GM12878 (cell line): ENCODE data around the gene FNDC3B. TPM values are rescaled to one million over a fixed set of nuclear protein-coding genes. Genes with fewer than 3 reads are reported as not detected.

Source experiments
- ATF7 ChIP-seq: fragments of 450-650 bp; IDR thresholded peaks from 2 replicates; pipeline ENCODE4 v1.6.1; 2016; ENCODE audit warnings: low read depth, mild to moderate bottlenecking
- BCL11A ChIP-seq: IDR thresholded peaks from 2 replicates; pipeline ENCODE4 v1.6.1; 2011; ENCODE audit warnings: low read depth, low read length
- CHD2 ChIP-seq: IDR thresholded peaks from 2 replicates; pipeline ENCODE4 v1.6.1; 2011; ENCODE audit warnings: low read depth, low read length, improper control_type of control experiment, borderline replicate concordance
- CREM ChIP-seq: IDR thresholded peaks from 2 replicates; pipeline ENCODE4 v1.6.1; 2014; ENCODE audit warnings: antibody characterized with exemption, low read depth
- FOXM1 ChIP-seq: IDR thresholded peaks from 2 replicates; pipeline ENCODE4 v1.6.1; 2012; ENCODE audit warnings: low read depth, mild to moderate bottlenecking, inconsistent platforms, low read length, moderate library complexity
- IKZF1 ChIP-seq: fragments of 450-650 bp; conservative IDR thresholded peaks from 2 replicates; pipeline ENCODE4 v1.6.1; 2017; ENCODE audit warnings: antibody characterized with exemption, mild to moderate bottlenecking
- PML ChIP-seq: IDR thresholded peaks from 2 replicates; pipeline ENCODE4 v1.6.1; 2012; ENCODE audit warnings: low read length, inconsistent platforms
- RUNX3 ChIP-seq: IDR thresholded peaks from 2 replicates; pipeline ENCODE4 v1.6.1; 2012; ENCODE audit warnings: low read length, inconsistent platforms
- SMARCA5 ChIP-seq: fragments of 450-650 bp; IDR thresholded peaks from 2 replicates; pipeline ENCODE4 v1.6.1; 2017; ENCODE audit warnings: mild to moderate bottlenecking
- STAT1 ChIP-seq: fragments of 450-650 bp; conservative IDR thresholded peaks from 2 replicates; pipeline ENCODE4 v1.6.1; 2014; ENCODE audit warnings: antibody characterized with exemption, mild to moderate bottlenecking
- YY1 ChIP-seq: IDR thresholded peaks from 2 replicates; pipeline ENCODE4 v1.6.1; 2011; ENCODE audit warnings: low read depth, mild to moderate bottlenecking, low read length
- ZNF24 ChIP-seq: fragments of 450-650 bp; IDR thresholded peaks from 2 replicates; pipeline ENCODE4 v1.6.1; 2017; ENCODE audit warnings: antibody characterized with exemption, mild to moderate bottlenecking
- ZNF622 ChIP-seq: fragments of 450-650 bp; IDR thresholded peaks from 2 replicates; pipeline ENCODE4 v1.6.1; 2017; ENCODE audit warnings: mild to moderate bottlenecking, inconsistent platforms
- polyA plus RNA-seq, 11 experiments: library from polyadenylated mRNA; depleted of rRNA in 4 of 11; unstranded in 6 of 11; stranded (reverse) in 5 of 11; fragments of >200 nt; fragmentation: Nextera tagmentation in 4 of 11; fragmentation: Illumina TruSeq in 1 of 11; extraction: Ambion mirVana in 4 of 11; extraction: Trizol in 1 of 11; gene quantifications; 1 replicate in 1 of 11; 2 replicates in 10 of 11; pipeline versions ENCODE4 v1.2.1 to v1.2.3, GENCODE V29; 2011 to 2016; ENCODE audit warnings: inconsistent platforms in 2 of 11, missing spikeins in 2 of 11, low read depth in 1 of 11
- total RNA-seq, 4 experiments: library from RNA; depleted of rRNA in 3 of 4; stranded (reverse); fragments of >200 nt in 3 of 4; fragmentation: Illumina TruSeq in 1 of 4; extraction: Trizol in 1 of 4; gene quantifications; 2 replicates each; pipeline versions ENCODE4 v1.2.1 to v1.2.3, GENCODE V29; 2013 to 2021
- TF ChIP-seq, protein P1 (sequence below): fragments of 450-650 bp; IDR thresholded peaks from 2 replicates; pipeline ENCODE4 v1.6.1; 2016; ENCODE audit warnings: mild to moderate bottlenecking, moderate library complexity, borderline replicate concordance
- TF ChIP-seq, protein P2 (sequence below), 3 experiments: IDR thresholded peaks in 2 of 3; conservative IDR thresholded peaks in 1 of 3; 2 replicates each; pipeline ENCODE4 v1.5.1; 2011; ENCODE audit warnings: low read depth in 3 of 3, low read length in 3 of 3, mild to moderate bottlenecking in 3 of 3, control low read depth in 2 of 3, moderate library complexity in 2 of 3, inconsistent platforms in 1 of 3, mixed read lengths in 1 of 3; ENCODE audit not compliant: control insufficient read depth in 2 of 3, insufficient read depth in 1 of 3; ENCODE audit errors: extremely low read depth in 1 of 3
- TF ChIP-seq, protein P3 (sequence below): fragments of 450-650 bp; formaldehyde crosslinking; IDR thresholded peaks from 2 replicates; pipeline ENCODE4 v1.5.0; 2022; ENCODE audit warnings: mild to moderate bottlenecking, missing genetic modification characterization
- TF ChIP-seq, protein P4 (sequence below): IDR thresholded peaks from 2 replicates; pipeline ENCODE4 v1.6.1; 2012; ENCODE audit warnings: improper control_type of control experiment, low read depth, low read length; ENCODE audit not compliant: insufficient replicate concordance

Gene FNDC3B
- total and polyA plus RNA-seq, 10 of the 15 experiments (the other 5 are each of a cell fraction or from before 2014, with no cell fraction given): 7.9 to 35.0 (median 18.5) TPM

DNA sequence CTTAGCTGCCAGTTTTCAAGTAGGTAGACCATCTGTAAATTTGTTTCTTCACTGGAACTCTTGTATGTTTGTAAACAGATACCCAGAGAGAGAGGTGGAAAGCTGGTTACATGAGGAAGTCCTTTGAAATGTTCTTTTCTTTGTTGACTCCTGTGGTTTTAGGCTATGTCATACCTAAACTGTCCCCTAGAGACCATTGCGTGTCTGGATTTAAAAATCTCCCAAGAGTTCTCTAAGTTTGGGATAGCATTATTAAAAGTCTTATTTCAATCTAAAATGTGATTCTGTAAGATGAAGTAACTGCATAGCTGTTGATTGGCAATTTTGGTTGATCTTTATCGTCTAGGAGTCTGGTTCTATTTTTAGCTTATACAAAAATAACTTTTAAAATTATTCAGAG is 281.7 kb downstream of the FNDC3B start (continued):
- TF ChIP-seq, protein P1, sequence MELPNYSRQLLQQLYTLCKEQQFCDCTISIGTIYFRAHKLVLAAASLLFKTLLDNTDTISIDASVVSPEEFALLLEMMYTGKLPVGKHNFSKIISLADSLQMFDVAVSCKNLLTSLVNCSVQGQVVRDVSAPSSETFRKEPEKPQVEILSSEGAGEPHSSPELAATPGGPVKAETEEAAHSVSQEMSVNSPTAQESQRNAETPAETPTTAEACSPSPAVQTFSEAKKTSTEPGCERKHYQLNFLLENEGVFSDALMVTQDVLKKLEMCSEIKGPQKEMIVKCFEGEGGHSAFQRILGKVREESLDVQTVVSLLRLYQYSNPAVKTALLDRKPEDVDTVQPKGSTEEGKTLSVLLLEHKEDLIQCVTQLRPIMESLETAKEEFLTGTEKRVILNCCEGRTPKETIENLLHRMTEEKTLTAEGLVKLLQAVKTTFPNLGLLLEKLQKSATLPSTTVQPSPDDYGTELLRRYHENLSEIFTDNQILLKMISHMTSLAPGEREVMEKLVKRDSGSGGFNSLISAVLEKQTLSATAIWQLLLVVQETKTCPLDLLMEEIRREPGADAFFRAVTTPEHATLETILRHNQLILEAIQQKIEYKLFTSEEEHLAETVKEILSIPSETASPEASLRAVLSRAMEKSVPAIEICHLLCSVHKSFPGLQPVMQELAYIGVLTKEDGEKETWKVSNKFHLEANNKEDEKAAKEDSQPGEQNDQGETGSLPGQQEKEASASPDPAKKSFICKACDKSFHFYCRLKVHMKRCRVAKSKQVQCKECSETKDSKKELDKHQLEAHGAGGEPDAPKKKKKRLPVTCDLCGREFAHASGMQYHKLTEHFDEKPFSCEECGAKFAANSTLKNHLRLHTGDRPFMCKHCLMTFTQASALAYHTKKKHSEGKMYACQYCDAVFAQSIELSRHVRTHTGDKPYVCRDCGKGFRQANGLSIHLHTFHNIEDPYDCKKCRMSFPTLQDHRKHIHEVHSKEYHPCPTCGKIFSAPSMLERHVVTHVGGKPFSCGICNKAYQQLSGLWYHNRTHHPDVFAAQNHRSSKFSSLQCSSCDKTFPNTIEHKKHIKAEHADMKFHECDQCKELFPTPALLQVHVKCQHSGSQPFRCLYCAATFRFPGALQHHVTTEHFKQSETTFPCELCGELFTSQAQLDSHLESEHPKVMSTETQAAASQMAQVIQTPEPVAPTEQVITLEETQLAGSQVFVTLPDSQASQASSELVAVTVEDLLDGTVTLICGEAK: no peak
- TF ChIP-seq YY1: no peak
- TF ChIP-seq FOXM1: peak; percentile 41; the same call in 1 of the 2 replicates
- TF ChIP-seq, protein P2, sequence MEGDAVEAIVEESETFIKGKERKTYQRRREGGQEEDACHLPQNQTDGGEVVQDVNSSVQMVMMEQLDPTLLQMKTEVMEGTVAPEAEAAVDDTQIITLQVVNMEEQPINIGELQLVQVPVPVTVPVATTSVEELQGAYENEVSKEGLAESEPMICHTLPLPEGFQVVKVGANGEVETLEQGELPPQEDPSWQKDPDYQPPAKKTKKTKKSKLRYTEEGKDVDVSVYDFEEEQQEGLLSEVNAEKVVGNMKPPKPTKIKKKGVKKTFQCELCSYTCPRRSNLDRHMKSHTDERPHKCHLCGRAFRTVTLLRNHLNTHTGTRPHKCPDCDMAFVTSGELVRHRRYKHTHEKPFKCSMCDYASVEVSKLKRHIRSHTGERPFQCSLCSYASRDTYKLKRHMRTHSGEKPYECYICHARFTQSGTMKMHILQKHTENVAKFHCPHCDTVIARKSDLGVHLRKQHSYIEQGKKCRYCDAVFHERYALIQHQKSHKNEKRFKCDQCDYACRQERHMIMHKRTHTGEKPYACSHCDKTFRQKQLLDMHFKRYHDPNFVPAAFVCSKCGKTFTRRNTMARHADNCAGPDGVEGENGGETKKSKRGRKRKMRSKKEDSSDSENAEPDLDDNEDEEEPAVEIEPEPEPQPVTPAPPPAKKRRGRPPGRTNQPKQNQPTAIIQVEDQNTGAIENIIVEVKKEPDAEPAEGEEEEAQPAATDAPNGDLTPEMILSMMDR (IDR thresholded peaks at IDR 0.05 in 2 of 3, conservative IDR thresholded peaks at IDR 0.05 in 1 of 3; ENCODE audit: control insufficient read depth in 2 of 3, extremely low read depth in 1 of 3, insufficient read depth in 1 of 3, low read depth in 3 of 3, low read length in 3 of 3): no peak
- TF ChIP-seq, protein P3, sequence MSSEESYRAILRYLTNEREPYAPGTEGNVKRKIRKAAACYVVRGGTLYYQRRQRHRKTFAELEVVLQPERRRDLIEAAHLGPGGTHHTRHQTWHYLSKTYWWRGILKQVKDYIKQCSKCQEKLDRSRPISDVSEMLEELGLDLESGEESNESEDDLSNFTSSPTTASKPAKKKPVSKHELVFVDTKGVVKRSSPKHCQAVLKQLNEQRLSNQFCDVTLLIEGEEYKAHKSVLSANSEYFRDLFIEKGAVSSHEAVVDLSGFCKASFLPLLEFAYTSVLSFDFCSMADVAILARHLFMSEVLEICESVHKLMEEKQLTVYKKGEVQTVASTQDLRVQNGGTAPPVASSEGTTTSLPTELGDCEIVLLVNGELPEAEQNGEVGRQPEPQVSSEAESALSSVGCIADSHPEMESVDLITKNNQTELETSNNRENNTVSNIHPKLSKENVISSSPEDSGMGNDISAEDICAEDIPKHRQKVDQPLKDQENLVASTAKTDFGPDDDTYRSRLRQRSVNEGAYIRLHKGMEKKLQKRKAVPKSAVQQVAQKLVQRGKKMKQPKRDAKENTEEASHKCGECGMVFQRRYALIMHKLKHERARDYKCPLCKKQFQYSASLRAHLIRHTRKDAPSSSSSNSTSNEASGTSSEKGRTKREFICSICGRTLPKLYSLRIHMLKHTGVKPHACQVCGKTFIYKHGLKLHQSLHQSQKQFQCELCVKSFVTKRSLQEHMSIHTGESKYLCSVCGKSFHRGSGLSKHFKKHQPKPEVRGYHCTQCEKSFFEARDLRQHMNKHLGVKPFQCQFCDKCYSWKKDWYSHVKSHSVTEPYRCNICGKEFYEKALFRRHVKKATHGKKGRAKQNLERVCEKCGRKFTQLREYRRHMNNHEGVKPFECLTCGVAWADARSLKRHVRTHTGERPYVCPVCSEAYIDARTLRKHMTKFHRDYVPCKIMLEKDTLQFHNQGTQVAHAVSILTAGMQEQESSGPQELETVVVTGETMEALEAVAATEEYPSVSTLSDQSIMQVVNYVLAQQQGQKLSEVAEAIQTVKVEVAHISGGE (CRISPR knock-in tag): no peak
- no peak for TF ChIP-seq CHD2
- peak; percentile 48 for TF ChIP-seq IKZF1
- no peak for TF ChIP-seq ZNF622
- no peak for TF ChIP-seq PML
- no peak for TF ChIP-seq ZNF24
- peak; percentile 12; the same call in 1 of the 2 replicates for TF ChIP-seq CREM
- peak; percentile 93 for TF ChIP-seq RUNX3
- TF ChIP-seq STAT1: no peak
- 0 out of 2 replicates have a peak, but pooled peaks have one; percentile 29 for TF ChIP-seq BCL11A
- peak; percentile 80 for TF ChIP-seq ATF7
- no peak for TF ChIP-seq SMARCA5
- TF ChIP-seq, protein P4, sequence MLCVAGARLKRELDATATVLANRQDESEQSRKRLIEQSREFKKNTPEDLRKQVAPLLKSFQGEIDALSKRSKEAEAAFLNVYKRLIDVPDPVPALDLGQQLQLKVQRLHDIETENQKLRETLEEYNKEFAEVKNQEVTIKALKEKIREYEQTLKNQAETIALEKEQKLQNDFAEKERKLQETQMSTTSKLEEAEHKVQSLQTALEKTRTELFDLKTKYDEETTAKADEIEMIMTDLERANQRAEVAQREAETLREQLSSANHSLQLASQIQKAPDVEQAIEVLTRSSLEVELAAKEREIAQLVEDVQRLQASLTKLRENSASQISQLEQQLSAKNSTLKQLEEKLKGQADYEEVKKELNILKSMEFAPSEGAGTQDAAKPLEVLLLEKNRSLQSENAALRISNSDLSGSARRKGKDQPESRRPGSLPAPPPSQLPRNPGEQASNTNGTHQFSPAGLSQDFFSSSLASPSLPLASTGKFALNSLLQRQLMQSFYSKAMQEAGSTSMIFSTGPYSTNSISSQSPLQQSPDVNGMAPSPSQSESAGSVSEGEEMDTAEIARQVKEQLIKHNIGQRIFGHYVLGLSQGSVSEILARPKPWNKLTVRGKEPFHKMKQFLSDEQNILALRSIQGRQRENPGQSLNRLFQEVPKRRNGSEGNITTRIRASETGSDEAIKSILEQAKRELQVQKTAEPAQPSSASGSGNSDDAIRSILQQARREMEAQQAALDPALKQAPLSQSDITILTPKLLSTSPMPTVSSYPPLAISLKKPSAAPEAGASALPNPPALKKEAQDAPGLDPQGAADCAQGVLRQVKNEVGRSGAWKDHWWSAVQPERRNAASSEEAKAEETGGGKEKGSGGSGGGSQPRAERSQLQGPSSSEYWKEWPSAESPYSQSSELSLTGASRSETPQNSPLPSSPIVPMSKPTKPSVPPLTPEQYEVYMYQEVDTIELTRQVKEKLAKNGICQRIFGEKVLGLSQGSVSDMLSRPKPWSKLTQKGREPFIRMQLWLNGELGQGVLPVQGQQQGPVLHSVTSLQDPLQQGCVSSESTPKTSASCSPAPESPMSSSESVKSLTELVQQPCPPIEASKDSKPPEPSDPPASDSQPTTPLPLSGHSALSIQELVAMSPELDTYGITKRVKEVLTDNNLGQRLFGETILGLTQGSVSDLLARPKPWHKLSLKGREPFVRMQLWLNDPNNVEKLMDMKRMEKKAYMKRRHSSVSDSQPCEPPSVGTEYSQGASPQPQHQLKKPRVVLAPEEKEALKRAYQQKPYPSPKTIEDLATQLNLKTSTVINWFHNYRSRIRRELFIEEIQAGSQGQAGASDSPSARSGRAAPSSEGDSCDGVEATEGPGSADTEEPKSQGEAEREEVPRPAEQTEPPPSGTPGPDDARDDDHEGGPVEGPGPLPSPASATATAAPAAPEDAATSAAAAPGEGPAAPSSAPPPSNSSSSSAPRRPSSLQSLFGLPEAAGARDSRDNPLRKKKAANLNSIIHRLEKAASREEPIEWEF: peak; percentile 46
